Measurements from ENCODE around the gene AGPAT4.
"Not testable (repeated sequence)": the region's sequence is repeated elsewhere in the genome, so short reads cannot be mapped to it uniquely, and the experiment has no call there.

Gene AGPAT4

GRCh38 chr6:161227004-161227960 lies 46.6 kb downstream of the AGPAT4 start:
- no peak for DNase-seq (ENCODE audit: low read depth in 2 of 2)

DNA sequence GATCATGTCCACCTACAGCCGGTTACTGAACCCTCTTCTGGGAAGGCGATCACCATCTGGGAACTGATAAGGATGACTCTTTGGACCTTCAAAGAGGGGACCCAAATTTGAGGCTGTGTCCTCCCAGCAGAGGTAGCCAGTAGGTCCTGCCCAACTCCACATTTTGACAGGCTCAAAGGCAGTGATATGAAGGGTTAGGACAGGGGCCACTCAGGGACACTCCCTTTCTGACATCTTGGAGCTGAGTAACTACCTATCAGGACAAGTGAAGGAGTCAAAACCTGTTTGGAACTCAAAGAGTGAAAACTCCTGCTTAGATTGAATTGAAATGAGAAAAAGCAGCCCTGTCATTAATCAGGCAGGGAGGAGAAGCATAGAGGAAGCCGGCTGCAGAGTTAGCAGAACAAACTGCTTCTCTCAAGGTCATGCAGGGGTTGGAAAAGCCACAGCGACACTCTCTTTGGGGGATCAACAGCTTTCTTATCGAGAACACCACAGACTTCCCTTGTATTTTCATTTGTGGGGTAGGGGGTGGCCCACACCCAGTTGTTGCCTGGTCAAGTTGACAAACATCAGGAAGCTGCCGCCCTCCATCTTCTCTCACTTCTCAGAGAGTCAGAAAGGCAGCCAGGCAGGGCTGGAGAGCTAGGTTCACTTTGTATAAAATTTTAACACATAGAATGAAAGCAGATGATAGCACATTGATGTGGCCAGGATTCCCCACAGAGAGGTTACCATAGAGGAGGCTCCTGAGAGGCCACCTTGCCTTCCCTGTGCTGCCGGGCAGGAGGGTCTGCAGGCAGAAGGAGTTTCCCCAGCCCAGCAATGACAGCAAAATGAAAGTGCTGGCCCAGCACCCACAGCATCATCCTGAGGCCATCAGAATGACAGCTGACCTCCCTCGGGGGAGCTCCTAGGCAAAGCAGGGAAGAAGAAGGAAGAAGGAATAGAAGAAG lies 47.6 kb downstream of the AGPAT4 start:
- no peak for DNase-seq (ENCODE audit: low read depth in 2 of 2)

DNA sequence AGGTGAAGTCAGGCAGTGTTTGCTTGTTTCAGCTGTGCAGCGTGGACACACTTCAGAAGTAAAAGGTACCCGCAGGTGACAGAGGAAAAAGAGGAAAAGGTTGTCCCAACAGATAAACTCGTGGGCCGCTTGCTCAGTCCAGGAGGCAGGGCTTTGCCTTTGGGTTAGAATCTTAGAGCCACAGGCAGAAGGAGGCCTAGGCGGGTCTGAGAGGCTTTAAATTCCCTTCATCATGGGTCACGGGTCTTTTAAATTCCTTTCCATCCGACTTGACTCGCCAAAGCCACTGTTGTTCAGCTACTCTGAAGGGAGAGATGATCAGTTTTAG lies 48.2 kb downstream of the AGPAT4 start:
- no peak for DNase-seq (ENCODE audit: low read depth in 2 of 2)

DNA sequence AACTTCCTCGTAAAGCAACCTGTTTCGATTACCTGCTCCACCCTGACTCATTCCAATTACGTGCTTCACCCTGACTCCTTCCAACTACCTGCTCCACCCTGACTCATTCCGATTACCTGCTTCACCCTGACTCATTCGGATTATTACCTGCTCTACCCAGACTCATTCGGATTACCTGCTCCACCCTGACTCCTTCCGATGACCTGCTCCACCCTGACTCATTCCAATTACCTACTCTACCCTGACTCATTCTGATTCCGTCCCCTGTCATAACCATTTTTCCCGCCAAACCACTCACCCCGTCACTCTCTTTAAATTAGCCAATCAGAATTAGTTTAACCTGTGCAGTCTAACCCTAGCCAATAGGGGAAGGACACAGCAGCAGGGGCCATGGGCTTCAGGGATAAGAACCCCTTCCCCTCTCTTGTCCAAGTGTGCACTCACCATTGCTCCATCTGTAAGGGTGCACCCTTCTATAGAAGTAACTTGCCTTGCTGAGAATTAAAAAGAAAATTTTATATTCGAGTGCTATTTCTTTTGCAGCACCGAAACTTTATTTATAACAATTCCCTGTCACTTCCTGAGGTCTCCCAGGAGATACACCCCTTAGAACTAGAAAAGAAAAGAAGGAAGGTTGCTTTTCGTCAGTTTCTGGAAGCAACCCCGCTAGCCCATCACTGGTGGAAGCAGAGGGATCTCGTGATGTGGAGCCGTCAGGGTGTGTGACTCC lies 48.7 kb downstream of the AGPAT4 start:
- DNase-seq (ENCODE audit: low read depth in 2 of 2): not testable (repeated sequence)

DNA sequence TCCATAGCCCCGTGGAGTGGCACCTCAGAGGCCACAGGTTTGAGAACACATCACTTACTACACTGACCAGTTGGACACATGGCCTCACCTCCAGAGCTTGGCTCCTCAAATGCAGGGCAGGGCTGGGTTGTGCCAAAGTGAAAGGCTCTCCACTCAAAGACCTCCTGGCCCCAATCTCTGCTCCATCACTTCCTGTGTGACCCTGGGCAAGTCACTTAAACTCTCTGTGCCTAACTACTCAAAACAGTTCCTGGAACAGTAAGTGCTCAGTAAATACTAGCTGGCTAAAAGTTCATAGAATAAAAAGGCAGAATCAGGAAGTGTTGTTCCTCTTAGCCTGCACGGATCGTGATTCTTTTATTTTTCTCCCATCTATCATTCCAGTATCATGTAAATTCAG lies 50.2 kb downstream of the AGPAT4 start:
- no peak for DNase-seq (ENCODE audit: low read depth in 2 of 2)

- no peak for DNase-seq (ENCODE audit: low read depth in 2 of 2)
Measured at GRCh38 chr6:161222706-161223234, 51.1 kb downstream of the AGPAT4 start.

GRCh38 chr6:161220346-161220745 lies 53.5 kb downstream of the AGPAT4 start:
- no peak for DNase-seq (ENCODE audit: low read depth in 2 of 2)

DNA sequence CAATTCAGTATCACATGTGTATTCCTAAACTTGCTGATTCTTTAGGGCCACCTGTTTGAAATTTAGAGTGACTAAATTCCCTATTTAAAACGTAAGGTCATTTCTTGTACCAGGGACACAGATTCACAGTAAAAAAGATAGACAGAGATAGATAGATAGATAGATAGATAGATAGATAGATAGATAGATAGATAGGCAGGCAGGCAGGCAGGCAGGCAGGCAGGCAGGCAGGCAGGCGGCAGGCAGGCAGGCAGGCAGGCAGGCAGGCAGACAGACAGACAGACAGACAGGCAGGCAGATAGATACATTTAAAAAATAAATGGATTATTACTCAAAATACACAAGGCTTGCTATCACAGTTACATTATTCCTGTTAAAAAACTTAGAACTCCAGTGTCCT lies 54.2 kb downstream of the AGPAT4 start:
- no peak for DNase-seq (ENCODE audit: low read depth in 2 of 2)

DNA sequence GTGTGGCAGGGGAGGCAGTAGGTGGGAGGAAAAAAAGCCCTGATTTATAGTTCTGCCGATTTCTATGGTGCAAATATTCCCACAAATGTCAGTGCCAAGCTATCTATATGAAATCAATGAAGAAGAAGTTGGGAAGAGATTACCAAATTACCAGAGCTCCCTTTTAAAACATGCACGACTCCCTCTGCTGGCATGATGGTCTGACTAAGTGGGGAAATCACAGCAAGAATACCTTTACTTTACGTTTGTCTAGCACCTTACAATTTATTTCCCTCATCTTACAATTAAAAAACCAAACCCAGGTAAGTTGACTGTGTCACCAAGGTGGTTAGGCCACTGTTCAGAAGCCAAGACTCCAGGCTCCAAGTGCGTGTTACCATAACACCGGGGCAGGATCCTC lies 55.6 kb downstream of the AGPAT4 start:
- no peak for DNase-seq (ENCODE audit: low read depth in 2 of 2)

DNA sequence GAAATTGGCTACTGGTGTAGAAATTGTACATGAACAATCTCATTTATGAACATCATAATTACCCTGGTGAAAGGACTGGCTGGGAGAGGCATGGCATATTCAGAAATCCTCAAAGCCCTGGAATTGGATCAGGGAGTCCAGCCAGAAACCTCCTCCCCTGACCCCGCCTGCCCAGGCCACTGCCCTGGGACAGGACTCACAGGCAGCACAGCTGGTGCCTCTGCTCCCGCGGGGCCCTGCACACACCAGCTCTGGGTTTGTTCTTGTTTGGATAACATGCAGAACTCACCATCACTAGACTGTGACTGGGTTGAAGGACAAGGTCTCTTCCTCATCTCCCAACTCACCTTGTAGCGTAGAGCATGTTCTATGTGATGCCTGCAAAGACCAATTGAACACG lies 56.2 kb downstream of the AGPAT4 start:
- DNase-seq (ENCODE audit: low read depth in 2 of 2): no peak

- DNase-seq (ENCODE audit: low read depth in 2 of 2): no peak
Measured at GRCh38 chr6:161216616-161217205, 57.1 kb downstream of the AGPAT4 start.

- no peak for DNase-seq (ENCODE audit: low read depth in 2 of 2)
Measured at GRCh38 chr6:161215876-161216615, 57.8 kb downstream of the AGPAT4 start.

DNA sequence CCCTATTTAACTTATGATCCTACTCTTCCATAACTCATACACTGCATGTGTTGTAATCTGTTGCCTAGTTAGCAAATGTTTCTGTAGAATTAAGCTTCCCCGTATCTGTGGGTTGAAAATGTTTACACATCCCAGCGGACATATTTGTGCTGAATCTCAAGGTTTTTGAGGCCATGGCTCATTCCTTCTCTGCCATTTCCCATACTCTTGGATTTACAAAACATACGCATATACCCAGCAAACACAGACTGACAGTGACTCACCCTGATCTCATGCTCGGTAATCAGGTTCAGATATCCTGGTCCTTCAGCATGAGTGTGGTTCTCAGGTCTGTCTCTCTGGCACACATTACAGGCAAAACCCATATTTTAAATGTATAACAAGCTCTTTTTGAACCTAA lies 58.7 kb downstream of the AGPAT4 start:
- DNase-seq (ENCODE audit: low read depth in 2 of 2): no peak

- DNase-seq (ENCODE audit: low read depth in 2 of 2): no peak
Measured at GRCh38 chr6:161214722-161215121, 59.1 kb downstream of the AGPAT4 start.

- DNase-seq (ENCODE audit: low read depth in 2 of 2): no peak
Measured at GRCh38 chr6:161212902-161213301, 61.0 kb downstream of the AGPAT4 start.

- no peak for DNase-seq (ENCODE audit: low read depth in 2 of 2)
Measured at GRCh38 chr6:161211380-161212035, 62.4 kb downstream of the AGPAT4 start.

DNA sequence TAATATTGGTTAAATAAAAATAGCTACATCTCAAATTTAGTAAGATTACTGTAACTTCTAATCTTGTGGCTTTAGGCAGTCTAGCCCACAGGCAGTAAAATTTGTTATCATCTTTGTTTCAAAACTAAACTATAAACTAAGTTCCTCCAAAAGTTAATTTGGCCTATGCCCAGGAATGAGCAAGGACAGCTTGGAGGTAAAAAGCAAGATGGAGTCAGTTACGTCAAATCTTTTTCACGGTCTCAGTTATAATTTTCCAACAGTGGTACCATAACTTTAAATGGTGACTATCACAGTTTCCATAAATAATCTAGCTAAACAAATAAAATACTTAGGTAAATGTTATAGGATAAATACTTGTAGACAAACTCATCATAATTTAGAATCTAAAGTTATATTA lies 63.0 kb downstream of the AGPAT4 start:
- no peak for DNase-seq (ENCODE audit: low read depth in 2 of 2)

DNA sequence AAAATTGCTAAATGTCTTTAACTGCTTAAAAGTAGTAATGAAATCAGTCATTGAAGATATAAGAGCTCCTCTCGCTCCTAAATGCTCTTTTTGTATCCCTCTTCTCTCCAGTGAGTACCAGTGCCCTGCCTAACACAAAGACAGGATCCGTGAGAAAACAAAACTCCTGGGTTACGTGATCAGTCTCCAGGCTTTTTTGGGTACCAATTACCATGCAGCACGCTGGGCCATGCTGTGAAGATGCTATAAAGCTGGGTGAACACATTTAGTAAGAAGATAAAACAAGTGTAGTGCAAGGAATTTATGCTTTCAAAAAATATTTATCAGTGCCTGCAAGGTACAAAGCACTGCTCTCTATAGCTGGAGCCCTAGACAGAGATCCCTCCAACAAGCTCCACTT lies 66.7 kb downstream of the AGPAT4 start:
- DNase-seq (ENCODE audit: low read depth in 2 of 2): no peak

DNA sequence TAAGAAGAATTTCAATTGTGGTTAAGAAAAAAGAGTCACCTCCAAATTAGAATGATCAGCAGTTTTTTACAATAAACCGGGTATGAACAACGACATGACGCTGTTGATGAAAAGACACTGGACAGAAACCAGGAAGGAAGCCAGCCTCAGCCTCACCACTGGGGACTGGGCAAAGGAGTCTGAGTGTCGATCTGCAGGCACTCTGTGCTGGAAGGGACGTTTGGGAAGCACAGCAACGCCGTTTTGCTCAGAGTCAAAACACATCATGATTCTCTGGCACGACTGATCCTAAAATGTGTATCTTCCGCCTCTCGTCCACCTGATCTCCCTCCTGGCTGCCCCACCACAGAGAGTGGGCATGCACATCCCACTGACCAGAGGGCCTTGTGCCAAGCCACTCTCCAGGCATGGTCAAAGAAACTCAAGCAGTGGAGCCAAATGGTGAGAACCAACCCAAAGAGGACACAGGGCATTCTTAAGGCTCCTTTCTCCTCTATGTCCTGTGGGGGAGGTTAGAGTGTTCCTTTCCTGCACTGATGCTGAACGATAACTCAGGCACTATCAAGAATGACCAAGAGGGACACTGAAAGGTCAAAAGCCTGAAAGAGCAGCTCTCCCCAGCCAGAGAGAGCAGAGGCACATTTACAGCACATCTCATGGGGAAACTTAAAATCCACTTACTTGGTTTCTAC lies 68.8 kb downstream of the AGPAT4 start:
- DNase-seq (ENCODE audit: low read depth in 2 of 2): no peak
